NCI-H2227 (cell line): ENCODE results near the gene STON2.

Source experiments
- DNase-seq: peaks from one replicate; lab custom pipeline; 2025; ENCODE audit not compliant: unreplicated experiment; lab: John Stamatoyannopoulos, UW

The STON2 gene

DNA sequence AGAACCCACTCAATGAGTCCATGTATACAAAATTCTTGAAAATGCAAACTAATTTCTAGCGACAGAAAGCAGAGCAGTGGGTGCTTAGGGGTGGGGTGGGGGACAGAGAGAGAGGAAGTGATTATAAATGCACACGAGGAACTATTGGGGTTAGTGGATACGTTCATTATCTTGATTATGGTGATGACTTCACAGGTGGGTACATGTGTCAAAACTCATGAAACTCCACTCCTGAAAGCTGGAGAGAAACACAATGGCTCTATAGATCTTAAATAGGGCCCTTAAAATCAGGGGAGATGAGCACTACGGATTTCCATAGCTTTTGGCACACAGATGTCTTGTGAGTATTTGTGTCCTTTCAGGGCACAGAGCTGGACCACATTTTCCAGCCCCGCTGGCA lies 59.9 kb downstream of the STON2 start:
- DNase-seq = no peak

DNA sequence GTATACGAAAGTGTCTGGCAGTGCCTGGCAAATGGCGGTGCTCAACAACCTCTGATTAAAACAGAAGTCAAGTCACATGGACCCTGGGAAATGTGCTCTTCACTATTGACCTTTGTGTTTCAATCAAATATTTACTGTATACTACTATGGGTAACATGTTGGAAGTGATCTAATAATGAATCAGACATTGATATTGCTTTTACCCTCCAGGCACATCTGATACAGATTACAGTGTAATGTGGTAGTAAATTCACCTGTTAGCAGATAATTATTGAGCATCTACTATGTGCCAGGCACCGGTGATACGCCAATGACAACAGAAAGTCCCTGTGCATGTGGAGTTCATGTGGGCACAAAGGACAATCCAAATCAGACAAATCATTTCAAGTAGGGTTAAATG lies 63.1 kb downstream of the STON2 start:
- DNase-seq = no peak

DNA sequence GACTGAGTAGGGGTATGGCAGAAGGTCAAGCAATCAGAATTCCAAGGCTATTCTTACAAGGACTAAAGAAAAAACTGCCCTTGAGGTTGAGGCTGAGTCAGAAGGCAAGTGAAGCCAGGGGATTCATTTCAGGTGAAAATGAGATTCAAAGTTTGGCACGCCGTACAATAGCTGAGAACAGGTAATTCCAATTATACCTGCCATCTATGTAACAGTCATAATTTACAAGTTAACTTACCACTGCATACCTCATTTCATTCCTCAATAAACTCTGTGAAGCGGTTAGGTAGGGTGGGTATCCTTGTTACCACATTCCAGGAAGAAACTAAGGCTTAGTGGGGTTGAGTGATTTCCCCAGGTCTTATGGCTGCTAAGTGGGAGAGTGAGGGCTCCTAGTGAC lies 64.1 kb downstream of the STON2 start:
- no peak for DNase-seq

- DNase-seq = no peak
These were observed 67.4 kb downstream of the STON2 start for GRCh38 chr14:81332725-81333124.

- no peak for DNase-seq
These were observed 68.7 kb downstream of the STON2 start for GRCh38 chr14:81331229-81332021.

GRCh38 chr14:81330619-81331122 lies 69.5 kb downstream of the STON2 start:
- DNase-seq = no peak

GRCh38 chr14:81329640-81330381 lies 70.3 kb downstream of the STON2 start:
- no peak for DNase-seq

GRCh38 chr14:81326451-81326850 lies 73.7 kb downstream of the STON2 start:
- DNase-seq = no peak

DNA sequence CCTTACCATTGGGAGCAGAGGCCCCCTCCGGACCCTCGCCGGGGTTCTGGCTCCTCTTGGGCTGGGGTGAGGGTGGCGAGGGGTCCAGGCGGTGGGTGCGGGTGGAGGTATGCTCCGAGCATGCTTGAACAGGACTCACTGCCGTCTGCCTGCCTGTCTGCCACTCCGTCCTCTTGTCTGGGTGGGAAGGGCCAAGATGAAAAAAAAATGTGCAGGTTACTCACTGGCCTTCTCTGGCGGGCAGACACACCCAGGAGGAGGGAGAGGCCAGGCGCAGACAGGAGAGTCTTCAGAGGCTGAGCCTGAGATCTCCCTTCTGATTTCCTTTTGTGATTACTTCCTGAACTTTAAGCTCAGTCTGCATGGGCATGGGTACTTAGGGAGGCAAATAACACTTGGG lies 76.1 kb downstream of the STON2 start:
- DNase-seq = peak; percentile 74

GRCh38 chr14:81323093-81323492 lies 77.0 kb downstream of the STON2 start:
- DNase-seq = no peak

GRCh38 chr14:81319946-81320345 lies 80.2 kb downstream of the STON2 start:
- DNase-seq = no peak

GRCh38 chr14:81319314-81319713 lies 80.8 kb downstream of the STON2 start:
- no peak for DNase-seq

DNA sequence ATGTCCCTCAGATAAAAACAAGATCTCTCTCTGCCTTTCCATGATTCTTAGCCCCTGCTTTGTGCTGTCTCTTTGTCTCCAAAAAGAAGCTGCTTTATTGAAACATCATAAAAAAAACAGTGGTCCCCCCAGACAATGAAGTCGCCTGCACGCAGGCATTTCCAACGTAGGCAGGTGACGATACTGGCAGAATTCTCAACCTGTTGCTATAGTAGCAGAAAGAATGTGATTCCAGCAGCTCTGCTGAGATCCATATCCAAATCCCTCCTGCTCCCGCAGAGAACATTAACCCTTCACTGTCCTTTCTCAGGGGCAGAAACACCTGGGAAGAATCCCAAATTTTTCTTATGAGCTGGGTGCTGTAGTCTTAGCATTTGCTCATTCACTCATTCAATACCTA lies 84.8 kb downstream of the STON2 start:
- peak; percentile 43 for DNase-seq

GRCh38 chr14:81314443-81315175 lies 85.5 kb downstream of the STON2 start:
- peak; percentile 88 for DNase-seq

- no peak for DNase-seq
These were observed 86.2 kb downstream of the STON2 start for GRCh38 chr14:81313775-81314429.

DNA sequence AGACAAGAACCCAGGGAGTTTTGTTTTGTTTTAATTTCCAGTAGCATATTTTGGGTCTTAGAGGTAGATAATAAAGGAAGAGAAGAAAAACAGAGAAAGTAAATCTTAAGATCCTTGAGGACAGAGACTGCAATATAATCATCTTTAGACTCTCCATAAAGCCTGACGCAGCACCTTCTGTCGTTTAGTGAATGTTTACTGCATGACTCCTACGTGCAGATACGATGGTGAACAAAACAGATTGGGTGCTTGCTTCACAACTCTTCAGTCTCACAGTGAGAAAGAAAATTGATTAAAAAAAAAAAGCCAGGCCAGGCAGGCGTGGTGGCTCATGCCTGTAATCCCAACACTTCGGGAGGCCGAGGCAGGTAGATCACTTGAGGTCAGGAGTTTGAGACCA lies 86.9 kb downstream of the STON2 start:
- DNase-seq = no peak

DNA sequence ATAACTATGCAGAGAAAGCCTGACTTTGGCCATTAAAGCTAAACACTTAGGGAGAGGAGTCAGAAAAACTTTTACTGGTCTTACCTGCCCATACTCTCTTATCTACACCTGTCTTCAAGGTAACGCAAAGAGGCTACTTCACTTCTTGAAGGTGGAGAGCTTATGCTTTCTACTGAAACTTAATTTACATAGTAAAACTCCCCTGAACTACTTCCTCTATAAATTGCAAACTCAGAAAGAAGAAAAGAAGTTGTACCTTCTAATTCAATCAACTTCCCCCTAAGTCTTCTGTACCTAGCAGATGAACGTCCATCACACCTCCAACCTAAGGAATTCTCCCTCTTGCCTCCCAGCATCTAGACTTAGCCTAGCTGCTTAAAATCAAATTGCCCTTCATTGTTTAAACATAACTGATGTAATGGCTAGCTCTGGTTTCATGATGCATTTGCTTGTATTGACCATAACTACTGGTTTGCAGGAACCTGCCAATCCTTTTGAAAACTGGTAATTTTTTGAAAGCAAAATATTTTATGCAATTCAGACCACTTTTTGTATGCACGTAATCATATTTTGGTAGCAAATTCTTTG lies 87.7 kb downstream of the STON2 start:
- no peak for DNase-seq

DNA sequence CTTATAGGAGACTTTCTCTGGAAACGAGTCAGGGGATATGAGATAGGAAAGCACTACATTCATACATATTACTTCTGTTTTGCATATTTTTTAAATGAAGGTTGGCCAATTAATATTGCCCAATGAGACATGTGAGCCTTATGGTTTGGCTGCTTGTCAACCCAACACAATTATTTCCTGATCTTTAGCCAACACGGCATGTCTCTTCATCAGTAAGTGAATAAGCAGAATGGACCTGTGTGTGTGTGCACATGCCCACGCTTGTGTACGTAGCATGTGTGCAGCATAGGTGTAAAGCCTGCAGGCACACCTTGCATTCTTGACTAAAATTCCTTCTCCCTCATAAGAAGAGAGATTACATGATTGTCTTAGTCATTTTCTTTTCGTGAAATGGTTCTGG lies 88.3 kb downstream of the STON2 start:
- no peak for DNase-seq

DNA sequence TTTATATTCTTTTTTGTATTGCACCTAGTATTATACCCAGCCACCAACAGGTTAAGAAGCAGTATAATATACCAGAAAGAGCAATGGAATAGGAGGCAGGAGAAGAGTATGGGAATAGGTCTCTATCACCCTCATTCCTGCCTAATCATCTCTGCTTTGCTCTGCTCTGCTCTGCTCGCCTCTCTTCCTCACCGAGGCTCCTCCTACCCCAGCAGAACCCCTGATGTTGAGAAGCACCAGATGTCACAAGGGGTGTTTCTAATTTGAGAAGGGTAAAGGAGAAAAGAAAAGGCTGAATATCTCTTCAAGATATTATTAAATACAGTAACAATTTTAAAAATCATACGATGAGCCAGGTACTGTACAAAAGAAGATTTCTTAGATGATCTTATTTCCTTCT lies 89.0 kb downstream of the STON2 start:
- DNase-seq = peak; percentile 37

DNA sequence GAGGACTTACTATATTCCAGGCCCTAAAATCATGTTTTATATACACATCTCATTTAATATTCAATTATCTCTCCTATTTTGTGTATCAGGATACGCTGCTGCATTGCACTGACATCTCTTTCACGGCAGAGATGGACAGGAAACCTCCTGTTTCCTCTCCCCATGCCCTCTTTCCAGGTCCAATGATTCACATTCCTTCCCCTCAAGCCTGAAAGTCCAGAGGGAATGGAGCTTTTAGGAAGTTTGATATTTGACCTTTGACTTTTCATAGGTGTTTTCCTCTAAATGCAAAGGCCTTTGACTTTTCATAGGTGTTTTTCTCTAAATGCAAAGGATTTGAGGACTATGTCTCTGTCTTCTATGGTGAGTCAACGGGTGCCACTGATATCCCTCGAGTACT lies 89.5 kb downstream of the STON2 start:
- no peak for DNase-seq

GRCh38 chr14:81309511-81309910 lies 90.6 kb downstream of the STON2 start:
- no peak for DNase-seq
